Measurements from ENCODE around the gene PRKAG2.

Gene PRKAG2

DNA sequence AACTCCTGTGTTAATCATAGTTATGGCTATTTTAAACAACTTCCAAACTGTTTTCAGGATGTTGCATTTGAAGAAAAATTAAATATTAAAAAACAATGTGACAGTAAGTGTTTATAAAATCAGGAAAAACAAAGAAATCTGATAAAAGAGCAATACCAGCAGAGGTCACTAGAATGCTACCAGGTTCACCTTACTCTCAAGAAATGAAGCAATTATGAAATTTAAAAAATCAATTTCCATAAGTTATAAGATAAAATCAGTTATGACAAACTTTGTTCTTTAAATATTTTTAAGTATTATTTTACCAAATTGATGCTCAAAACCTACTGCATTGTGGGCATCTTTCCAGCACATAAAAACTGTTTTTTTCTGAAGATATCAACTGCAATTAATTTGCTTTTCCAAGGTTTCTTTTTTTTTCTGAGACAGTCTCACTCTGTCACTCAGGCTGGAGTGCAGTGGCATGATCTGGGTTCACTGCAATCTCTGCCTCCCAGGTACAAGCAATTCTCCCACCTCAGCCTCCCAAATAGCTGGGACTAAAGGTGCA, 306.5 kb downstream of the PRKAG2 start:
- DNase-seq, result peak in 1 of 2 donors; percentile 24

DNA sequence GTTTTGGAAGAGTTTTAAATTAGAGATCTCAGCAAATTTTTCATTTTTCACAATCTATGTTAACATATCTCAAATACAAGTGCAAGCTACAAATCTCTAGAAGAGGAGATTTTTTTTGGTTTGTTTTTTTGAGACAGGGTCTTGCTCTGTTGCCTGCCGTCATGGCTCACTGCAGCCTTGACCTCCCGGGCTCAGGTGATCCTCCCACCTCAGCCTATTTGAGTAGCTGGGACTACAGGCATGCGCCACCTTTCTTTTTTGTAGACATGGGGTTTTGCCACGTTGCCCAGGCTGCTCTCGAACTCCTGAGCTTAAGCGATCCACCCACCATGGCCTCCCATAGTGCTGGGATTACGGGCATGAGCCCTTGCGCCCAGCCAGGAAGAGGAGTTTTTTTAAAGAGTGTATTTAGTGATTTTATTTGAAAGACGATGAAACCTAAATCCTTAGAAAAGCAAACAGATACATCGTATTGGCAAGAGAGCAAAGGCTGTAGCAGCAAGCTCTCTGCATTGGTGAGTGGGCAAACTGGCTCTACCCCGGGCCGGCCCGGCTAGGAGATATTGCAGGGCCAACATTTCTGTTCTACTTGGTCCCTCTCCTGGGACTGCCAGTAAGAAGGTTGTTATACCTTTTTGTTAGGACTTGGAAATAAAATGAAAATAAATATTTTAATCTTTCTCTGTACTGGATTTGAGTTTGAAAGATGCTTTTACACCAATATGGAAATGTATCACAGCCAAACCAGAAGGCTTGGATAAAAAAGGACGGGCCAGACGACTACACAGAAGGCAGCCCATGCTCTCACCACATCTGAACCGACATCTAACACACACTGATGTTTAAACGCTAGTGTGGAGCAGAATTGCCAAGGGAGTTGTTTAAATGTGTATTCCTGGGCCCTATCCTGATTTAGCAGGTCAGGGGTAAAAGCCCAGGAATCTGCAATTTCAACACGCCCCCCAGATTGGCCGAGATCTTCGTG, 307.7 kb downstream of the PRKAG2 start:
- DNase-seq, result no peak

DNA sequence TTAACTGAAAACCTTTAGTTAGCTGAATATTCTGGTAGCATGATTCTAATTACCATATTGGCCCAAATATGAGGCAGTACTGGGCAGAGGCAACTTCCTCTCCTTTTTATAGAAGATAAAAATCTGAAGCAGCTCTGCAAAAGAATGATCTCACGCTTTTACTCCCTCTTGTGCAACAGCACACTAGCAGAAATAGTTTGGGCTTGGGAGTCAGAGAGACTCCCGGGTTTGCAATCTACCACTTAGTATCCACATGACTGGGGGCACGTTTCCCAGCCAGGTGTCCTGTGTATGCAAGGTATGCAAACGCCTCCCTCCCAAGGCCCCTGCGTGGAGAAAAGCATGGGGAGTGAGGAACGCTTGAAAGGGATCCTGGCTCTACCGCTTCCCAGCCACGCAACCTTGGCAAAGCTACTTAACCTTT, 310.0 kb downstream of the PRKAG2 start:
- peak; percentile 56 to 64 for DNase-seq

DNA sequence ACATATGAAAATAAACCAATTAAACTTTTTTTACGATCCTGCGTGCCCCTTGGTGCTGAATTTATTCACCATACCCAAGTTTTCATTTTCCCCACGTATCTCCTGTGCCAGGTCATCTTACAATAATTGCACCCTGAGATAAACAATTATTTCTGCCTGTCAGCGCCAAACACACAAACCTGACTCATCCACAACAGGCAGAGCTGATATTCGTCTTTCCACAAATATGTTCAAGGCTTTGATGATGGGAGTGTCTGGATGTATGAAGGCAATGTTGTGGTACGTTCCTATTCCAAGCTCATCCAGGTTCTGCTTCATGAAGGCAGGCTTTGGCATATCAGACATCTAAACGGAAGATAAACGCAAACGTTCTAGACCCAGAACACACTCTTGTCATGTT, 311.4 kb downstream of the PRKAG2 start:
- no peak for DNase-seq

DNA sequence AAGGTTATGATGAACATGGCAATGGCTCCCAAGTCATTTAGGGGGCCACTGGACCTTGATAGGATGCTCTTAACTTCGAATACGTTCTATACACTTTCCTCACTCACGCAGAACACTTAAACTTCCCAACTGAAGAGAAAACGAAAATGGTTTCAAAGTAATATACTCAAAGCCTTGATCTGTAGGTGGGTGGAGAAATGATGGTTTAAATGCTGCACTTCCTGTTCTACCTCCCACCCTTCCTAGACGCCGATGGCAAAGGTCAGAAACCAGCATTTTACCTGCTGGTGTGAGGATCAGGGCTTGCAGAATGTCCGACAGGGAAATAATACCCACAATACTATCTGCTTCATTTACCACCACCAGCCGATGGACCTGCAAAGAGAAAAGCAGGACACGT, 316.7 kb downstream of the PRKAG2 start:
- no peak for DNase-seq

DNA sequence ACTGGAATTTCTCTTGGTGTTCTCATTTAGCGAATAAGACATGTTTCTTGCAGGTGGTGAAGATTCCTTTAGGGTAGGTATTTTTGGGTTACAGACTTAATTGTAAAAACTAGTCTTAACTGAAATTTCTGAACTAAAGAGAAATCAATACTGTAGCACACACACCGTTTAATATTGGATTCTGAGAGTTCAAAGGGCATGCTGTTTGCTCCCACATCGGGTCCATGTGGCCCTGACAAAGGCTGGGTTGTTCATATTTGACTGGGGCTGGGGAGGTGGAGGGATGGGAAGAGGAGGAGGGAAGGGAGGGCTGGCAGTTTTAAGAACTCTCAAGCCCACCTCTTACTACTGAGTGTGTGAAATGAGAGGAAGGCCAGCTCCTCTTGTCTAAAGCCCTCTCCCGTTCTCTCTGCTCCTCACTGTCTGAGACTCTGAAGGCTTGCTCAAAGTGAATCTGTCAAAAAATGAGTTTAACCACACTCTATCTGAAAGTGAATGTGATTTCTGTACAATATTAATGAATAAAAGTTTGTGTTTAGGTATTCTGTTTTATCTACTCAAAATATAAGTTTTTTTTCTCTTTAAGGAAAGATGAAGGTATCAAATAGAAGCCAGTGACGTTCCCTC, 317.2 kb downstream of the PRKAG2 start:
- no peak for DNase-seq

DNA sequence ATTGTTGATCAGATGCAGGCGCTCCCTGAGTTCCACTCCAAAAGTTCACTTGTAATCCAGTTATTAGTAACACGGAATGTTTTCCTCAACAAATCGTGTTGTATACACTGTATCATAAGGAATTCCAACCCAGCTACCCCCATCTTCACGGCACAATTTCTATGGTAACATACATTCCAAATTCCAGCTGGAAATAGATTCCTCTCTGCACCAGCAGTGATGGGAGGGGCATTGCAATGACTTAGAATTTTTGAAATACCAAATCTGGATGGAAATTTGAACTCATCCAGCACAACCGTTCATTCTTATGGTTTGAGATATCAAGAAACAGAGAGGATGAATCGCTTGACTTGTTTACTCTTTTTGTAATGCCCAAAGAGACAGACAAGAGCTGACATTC, 318.3 kb downstream of the PRKAG2 start:
- no peak for DNase-seq

DNA sequence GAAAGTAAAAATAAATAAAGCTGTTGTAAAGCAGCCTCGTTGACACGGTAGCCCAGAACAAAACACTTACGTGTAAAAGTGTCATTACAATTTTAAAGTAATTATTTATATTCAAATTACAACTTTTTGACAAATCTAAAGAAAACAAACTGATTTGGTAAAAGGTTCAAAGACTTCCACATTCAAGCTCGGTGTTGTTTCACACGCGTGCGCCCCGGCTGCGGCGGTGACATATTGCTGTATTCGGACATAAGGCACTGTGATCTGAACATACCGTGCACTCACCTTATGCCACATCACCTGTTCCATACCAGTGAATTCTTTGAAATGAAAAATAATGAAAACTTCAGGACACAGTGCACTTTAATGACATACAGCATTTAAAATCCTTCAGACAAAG, 320.3 kb downstream of the PRKAG2 start:
- no peak for DNase-seq

DNA sequence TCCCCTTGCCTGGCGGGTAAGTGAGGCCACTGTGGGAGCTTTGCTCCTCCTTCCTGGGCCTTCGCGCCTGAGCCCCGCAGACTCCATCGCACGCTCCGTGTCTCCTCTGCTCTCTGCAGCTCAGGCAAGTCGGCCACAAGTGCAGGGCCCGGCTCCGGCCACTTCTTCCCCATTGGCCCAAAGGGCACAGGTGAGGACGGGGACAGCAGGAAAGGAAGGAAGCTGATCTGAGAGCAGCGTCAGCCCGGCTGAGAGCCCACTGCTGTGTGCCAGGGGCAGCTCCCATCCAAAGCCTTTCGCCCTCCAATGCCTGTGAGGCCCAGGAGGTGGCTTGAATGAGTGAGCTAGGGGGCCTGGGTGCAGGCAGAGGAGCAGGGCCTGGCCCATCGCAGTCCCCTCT, 323.6 kb downstream of the PRKAG2 start:
- no peak for DNase-seq

DNA sequence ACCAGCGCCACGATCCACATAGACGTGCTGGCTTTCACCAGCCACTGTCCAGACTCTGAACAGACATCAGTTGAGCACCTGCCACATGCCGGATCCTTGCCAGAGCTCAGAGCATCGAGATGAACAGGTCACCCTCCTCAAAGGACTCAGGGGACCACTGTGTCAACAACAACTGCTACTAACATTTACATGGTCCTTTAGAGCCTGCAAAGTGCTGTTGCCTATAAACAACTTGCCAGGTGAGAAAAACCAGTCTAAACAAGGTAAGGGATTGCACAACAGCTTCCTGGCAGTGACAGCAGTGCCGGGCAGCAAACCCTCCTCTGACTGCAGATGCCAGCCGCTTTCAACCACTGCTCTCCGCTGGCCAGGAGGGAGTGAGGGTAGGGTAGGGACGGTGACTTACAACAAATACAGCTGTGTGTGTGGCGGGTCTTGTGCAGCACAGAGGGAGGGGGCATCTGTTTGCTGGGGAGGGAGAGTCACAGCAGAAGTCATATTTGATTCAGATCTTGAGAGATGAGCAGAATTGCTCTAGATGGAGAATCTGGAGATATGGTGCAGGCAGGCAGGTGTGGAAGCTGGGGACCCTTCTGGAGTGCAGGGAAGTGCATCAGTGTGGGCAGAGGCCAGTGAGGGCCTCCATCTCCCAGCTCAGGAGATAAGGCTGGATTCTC, 324.4 kb downstream of the PRKAG2 start:
- DNase-seq, result no peak

DNA sequence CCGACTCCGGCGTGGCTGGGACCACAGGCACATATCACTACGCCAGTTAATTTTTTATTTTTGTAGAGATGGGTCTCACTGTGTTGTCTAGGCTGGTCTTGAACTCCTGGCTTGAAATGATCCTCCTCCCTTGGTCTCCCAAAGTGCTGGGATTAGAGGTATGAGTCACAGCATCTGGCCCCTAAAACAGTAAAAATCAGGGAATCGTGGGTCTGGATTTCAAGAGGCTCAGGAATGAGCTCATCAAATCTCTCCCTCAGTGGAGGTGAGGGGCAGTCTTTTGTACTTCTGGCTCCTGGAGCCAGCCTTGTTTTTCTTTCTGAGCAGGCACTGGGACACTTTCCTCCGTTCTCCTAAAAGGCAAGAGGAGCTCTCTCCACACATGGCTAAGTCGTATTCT, 325.1 kb downstream of the PRKAG2 start:
- DNase-seq, result no peak

DNA sequence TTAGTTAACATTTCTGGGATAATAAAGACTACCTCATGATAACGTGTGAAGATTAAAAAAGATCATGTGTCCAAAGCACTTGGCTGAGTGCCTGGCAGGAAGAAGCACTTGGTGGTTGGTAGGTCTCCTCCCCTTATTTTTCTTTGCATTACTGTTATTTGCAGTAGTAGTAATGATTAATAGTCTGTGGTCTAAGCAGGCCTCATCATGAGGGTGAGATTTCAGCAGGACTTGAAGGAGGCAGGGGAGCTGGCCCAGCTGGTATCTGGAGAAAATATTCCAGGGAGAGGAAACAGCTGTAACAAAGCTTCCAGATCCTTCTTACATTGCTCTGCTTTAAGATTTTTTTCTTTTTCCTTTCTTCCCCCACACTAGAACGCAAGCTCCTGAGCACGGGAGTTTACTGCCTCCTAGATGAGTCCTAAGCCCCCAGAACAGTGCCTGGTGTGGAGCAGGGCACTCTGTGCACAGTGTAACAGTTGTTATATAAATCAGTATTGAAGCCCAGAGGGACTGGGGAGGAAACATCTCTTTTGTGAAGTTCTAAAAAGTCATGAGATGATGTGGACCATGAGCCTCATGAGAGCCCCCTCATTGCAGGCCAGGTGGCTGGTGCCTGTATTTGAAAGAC, 326.1 kb downstream of the PRKAG2 start:
- DNase-seq, result no peak

DNA sequence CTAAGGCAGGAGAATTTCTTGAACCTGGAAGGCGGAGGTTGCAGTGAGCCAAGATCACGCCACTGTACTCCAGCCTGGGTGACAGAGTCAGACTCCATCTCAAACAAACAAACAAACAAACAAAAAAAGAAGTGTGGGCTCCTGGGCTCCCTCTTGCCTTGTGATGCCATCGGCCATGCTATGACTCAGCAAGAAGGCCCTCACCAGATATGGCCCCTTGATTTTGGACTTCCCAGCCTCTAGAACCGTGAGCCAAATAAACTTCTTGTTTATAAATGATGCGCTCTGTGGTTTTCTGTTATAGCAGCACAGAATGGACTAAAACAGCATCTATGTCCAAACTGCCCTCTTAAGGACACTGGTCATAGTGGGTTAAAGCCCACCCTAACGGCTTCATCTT, 327.3 kb downstream of the PRKAG2 start:
- no peak for DNase-seq

DNA sequence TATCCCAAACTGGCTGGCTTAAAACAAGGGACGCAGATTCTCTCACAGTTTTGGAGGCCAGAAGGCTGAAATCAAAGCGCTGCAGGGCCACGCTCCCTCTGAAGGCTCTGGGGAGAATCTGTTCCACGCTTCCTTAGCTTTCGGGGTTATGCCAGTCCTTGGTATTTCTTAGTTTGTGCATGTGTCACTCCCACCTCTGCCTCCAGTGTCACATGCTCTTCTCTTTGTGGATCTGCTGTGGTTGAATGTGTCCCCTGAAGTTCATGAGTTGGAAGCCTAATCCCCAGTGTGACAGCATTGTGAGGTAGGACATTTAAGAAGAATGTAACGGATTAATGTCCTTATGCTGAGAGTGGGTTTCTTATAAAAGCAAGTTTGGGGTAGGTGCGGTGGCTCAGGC, 327.8 kb downstream of the PRKAG2 start:
- DNase-seq, result peak in 1 of 2 donors; percentile 19

DNA sequence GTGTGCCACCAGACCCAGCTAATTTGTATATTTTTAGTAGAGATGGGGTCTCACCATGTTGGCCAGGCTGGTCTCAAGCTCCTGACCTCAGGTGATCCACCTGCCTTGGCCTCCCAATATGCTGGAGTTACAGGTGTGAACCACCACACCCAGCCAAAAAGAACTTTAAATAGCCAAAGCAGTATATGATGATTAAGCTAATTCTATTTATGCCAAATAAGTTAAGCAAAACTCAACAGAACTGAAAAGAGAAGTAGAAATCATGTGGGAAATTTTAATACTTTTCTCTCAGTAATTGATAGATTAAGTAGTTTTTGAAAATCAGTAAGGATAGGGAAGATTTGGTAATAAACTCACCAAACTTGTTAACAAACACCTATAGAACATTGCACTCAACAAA, 332.7 kb downstream of the PRKAG2 start:
- DNase-seq, result no peak

DNA sequence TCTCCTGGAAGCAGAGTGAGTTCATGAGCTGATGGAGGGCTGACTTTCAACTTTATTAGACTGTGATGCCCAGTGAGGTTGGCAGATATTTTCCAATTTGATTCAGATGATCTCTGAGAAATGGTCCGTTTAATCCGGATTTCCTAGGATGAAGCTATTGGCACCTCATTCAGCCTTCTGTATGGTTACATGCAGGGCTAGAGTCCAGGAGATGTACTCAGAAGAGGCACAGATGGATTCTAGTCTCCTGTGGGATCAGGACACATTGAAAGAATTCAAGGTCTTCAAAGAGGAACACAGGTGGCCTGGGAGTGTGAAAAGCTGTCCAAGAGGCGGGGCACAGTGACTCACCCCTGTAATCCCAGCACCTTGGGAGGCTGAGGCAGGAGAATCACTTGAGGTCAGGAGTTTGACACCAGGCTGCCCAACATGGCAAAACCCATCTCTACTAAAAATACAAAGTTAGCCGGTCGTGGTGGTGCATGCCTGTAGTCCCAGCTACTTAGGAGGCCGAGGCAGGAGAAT, 334.2 kb downstream of the PRKAG2 start:
- DNase-seq, result no peak

DNA sequence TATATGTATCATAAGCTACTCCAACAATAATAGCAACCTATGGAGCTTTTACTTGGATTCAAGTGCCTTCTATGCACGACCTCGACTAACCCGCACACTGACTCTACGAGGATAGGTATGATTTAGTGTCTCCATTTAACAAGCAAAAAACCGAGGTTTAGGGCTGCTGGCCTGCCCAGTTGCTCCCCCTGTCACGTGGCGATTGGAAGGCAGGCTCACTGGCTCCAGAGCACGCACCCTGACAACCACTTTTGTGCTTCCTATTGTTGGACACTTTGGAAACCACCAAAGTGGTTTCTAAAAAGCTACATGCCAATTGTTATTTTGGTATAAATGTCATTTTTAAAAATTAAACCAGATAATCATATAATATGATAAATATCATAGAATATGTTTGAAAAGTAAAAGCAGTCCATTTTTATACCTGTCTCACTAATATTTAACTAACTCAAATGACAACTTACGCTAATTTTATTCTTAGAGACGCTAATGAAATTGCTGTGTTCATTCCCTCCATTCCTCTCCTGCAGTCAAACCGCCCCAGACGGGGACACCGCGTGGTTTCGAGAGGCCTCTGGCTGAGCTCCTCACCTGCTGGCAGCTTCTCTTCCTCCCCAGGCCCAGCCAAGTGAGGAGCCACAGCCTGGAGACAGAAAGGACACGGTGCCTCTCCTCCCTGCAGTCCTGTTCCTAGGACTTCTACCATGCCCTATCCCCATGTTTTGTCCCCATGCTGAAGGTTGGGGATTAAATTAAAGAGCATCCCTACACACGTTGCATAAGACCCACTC, 335.0 kb downstream of the PRKAG2 start:
- DNase-seq, result no peak

DNA sequence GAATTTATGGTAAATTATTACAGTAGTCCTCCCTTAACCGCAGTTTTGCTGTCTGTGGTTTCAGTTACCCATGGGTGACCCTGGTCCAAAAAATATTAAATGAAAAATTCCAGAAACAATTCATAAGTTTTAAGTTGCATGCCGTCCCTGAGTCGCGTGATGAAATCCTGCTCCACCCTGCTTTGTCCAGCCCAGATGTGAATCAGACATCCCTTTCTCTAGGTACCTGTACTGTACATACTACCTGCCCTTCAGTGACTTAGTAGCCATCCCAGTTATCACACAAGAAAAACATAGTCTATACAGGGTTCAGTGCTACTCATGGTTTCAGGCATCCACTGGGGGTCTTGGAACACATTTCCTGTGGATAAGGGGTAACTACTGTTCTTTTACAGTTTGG, 336.8 kb downstream of the PRKAG2 start:
- DNase-seq, result no peak

DNA sequence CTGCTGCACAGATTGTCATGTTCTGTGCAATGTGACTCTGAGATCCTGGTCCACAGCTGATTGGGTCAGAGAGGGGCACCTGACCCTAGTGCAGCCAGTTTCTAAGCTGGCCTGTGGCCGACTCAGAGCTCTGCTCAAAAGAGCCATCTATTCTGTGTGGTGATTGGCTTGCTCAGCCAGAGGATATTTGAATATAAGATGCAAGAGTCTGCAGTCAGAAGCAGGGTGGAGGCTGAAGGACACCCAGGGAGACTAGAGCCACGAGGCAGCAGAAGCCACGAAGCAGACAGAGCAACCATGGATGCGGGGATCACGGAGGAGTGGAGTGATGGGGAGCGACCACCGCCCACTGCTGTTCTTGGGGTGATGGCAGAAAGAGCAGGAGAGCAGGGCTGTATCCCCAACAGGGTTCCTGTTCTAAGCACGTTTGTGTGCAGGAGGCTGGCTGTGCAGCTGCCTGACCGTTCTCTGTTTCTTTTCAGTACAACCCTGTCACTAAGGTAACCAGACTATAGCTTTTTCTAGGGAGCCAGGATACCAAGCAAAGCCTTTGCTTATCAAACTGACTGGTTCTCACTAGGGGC, 337.7 kb downstream of the PRKAG2 start:
- no peak for DNase-seq

DNA sequence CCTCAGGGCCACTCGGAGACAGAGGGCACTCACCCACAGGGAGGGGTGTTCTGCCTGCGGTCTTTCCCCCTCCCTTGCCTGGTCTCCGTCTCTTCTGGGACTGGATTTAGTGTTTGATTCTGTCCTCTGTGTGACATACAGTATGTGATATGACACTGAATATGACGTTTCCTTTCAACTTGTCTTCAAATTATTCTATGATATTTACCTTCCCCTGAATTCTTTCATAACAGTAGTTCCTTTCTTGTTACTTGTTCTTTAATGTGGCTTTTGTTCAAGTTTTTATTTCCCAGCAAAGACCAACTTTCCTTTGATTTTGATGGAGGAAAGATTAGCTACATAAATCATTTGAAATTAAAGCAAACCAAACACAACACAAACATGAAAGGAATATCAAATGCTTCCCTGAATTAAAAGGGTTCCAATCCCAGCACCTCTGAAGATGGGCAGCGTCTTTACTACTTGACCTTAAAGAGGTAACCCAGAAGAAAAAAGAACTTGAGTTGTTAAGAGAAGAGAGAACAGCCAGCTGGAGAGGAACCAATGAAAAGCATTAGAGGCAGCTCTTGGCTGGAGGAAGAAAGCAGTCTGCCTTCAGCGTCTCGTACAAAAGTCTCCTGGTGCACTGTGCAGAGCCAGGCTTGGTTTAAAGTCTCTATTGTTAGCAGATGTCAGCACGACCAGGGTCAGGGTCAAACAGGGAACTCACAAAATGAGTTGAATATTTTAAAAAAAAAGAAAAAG, 338.9 kb downstream of the PRKAG2 start:
- no peak for DNase-seq
